Activated CD4-positive, alpha-beta T cell treated with anti-CD3 and anti-CD28 coated beads, Interleukin-2, amount 50 U/mL, for 16 hours (primary cell): ENCODE results near the gene TSPEAR.

ENCODE experiments used
- DNase-seq: peaks from one replicate; pipeline ENCODE4 v3.0.0-alpha.2; 2020

Gene TSPEAR

DNA sequence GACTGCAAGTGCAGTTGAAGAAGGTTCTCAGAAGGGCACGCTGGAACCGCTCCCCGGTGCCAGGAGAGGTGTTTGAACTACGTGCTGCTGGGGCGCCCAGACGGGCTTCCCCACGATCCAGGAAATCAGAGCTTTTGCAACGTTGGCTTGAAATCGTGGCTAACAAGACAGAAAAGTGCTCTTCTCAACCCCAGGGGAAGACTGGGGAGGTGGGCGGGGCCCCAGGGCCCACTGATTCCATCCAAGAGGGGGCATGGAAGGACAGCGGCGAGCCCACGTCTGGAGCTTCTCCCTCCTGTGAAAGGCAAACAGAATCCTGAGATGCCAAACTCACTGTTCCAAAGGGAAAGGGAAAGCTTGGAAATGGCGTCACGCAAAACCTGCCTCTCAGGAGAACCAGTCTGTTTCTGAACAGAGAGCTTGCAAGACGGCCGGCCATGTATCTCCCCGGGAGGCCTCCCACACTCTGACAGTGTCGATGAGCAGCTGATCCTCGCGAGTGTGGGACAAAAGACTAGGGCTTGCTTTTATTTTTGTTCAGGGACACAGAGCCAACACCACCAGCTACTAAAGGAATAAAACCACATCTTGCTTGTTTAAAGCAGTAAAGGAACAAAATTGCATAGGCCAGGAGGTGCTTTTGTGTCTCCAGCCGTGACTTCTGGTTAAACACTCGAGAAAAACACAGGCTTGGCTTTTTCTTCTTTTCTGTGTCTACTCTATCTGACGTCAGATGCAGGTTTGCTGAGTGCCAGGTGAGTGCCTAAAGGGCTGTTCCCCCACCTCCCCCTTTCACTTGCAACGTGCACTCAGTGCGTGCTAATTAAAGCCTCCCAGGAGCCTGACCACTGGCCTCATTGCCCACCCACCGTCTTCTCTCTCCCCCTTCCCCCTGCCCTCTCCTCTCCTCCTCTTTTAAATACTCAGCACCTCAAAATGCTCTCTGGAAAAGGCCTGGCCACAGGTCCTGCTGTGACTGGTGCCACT is 214.5 kb downstream of the TSPEAR start:
- DNase-seq = no peak

DNA sequence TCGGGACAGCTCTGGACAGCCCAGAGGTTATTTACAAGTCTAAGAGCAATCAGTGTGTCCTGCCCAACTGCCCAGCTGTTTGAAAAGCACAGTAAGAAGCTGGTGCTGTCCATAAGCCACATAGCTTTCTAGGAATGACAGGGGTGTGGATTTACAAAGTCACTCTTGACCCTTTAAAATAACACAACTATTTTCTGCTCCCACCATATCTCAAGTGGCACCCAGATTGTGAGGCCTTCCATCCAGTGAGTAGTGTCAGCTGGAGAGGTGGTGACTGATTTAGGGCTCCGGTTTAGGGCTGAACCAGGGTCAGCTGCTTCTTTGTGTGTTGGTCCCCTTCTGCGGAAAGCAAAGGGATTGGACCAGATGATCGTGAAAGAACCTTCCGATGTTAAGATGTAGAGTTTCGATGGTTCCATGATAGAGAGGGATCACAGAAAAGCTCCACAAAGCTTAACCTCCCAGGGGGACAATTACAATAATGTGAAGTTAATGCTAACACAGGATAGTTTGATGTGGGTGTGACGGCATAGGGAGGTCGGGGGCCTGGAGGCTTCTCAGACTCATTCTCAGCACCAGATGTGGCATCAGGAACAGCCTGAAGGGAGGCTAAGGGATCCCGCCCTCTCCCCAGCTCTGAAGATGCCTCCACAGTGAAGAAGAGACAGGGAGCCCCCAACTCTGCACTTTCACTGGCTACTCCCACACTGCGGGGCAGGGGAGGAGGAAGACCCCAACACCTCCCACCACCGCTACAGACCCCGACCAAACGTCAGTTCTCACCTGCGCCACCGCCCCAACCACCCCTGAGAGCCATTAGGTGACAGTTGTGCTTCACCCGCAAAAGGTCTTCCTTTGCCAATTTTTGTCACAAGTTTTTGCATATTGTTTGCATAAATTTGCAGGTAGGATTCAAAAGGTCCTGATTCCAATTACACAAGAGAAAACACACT is 215.5 kb downstream of the TSPEAR start:
- no peak for DNase-seq

DNA sequence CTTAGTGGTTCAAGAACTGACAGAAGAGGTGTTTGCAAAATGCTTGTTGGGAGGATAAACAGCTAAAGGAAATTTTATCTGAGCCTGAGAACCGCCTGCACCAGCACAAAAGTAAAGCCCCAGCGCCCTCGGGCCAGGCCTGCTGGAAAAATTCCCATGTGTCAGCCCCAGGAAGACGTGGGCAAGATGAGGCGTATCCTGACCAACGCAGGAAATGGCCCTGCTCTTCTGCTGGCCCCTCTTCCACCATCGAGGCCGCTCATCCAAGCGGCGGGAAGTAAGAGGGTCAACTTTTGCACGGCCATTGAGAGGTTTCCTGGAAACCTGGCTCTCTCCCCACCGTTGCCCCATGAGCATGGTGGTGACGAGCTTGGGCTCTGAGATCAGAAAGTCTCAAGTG is 216.4 kb downstream of the TSPEAR start:
- no peak for DNase-seq

DNA sequence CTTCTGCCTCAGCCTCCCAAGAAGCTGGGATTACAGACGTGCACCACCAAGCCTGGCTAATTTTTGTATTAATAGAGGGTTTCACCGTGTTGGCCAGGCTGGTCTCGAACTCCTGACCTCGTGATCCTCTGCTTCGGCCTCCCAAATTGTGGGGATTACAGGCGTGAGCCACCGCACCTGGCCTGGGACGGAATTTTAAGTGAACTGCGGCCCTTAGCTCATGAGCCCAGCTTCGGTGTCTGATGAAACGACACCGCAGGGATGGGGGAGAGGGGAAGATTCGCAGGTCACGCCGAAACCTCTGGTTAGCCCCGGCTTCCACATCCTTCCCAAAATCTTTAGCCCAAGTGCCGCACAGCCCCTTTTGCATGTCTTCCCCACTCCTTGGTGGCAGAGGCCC is 217.0 kb downstream of the TSPEAR start:
- no peak for DNase-seq

DNA sequence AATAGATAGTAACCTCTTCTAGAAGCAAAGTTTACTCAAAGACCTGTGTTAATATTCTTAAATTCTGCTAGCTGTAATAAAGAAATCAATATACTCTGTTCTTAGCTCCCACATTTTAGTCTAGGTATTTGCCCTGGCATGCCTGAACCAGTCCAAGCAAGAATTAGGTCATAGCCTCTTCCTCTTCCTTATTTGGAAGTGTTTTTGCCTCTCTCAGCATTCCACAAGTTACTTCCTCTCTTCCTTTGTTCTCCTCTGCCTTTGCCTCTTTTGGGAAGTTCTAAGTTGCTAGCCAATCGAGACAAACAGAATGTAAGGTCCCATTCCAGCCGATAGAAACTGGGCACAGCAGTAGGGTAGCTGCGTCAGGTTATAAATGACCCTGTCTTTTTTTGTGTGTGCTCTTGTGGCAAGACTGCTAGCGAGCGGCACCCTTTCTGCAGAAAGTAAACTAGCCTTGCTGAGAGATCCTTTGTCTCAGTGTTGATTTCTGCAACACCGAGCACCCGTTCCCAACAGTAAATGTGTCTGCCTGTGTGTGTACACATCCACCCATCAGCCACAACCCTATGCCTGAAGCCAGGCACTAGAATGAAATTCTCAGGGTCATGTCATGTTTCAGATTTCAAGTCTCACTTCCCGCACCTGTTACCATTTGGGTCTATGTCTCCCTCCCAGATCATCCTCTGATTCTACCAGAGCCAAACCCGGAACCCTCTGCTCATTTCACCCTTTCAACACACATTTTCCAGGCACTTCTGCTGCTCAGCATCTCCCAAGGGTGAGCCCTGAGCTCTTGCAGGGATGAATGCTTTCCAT is 218.6 kb downstream of the TSPEAR start:
- DNase-seq = no peak

DNA sequence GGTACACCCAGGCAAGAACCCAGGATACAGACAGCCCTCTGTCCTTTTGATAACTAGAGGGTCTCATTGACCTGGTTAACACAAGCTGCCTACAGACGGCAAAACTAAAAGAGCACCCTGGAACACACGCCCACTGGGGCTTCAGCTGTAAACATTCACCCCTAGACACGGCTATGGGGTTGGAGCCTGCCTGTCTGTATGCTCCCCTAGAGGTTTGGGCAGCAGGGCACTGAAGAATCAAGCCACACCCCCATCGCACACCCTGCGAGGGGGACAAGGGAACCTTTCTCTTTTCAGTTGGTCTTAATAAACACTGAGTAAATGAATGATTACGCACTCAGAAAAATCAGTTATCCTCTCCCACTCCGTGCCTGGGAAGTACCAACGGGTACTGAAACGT is 220.6 kb downstream of the TSPEAR start:
- DNase-seq = no peak

DNA sequence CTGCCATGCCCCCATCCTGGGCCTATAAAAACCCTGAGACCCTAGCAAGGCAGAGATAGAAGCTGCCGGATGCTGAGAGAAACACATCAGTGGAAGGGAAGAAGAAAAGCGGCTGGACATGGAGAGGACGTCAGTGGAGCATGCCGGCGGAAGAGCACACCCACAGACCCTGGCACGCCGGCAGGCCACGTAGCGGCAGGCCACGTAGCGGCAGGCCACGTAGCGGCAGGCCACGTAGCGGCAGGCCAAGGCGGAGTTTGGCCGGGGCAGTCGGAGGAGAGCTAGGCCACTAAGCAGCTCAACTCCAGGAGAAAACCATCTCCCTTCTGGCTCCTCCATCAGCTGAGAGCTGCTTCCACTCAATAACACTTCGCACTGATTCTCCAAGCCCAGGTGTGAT is 221.0 kb downstream of the TSPEAR start:
- no peak for DNase-seq

DNA sequence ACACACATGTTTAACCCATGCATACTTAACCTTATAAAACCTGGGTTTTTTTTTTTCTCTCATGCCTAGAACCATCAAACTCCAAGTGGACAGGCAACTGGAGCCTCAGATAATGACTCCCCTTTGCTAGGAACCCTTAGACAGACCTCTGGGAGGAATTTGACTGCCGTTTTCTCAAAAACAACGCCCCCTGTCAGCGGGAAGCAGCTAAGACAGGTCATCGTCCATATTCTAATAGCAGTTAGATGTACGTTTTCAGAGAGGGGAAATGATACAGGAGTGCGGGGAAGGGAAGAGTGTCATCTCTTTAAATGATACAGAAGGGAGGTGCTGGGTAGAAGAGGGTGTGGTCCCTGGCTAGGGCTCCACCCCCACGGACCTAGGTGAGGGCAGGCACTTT is 221.4 kb downstream of the TSPEAR start:
- DNase-seq = no peak

DNA sequence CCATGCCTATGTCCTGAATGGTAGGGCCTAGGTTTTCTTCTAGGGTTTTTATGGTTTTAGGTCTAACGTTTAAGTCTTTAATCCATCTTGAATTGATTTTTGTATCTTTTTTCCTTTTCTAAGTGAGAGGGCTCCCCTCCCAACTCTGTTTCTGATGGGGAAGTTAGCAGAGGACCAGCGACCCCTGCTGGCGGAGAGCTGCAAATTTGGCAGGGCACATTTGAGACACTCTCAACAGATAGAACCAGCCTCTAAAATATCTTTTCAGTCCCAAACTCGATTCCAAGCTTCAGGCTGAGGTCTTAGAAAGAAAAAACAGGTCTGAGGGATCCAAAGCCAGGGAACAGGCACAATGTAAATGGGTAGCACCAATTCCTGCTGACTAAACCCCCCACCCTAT is 223.5 kb downstream of the TSPEAR start:
- peak; percentile 46 for DNase-seq

DNA sequence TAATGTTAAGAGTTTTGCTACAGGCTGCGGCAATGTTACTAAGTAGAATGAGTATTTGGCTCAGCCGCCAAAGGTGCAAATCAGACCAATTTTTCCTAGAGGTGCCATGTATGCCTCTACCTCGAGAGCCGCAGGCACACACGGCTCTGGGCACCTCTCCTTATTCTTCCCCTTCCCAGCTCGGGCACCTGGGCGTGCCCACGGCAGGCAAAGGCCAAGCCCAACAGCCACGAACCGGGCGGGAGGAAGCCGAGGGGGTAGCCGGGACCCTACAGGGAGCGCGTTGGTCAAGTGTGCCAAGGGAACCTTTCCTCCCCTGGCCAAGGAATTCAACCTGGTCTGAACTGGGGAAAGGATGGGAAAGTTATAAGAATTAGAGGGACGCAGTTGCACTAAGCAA is 225.1 kb downstream of the TSPEAR start:
- no peak for DNase-seq

DNA sequence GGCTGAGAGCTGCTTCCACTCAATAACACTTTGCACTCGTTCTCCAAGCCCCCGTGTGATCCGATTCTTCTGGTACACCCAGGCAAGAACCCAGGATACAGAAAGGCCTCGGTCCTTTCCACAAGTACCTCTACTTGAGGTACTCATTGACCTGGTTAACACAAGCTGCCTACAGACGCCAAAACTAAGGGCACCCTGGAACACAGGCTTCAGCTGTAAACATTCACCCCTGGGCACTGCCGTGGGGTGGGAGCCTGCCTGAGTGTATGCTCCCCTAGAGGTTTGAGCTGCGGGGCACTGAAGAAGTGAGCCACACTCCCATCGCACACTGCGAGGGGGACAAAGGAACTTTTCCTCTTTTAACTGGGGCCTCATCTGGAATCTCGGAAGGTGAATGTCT is 225.6 kb downstream of the TSPEAR start:
- no peak for DNase-seq

DNA sequence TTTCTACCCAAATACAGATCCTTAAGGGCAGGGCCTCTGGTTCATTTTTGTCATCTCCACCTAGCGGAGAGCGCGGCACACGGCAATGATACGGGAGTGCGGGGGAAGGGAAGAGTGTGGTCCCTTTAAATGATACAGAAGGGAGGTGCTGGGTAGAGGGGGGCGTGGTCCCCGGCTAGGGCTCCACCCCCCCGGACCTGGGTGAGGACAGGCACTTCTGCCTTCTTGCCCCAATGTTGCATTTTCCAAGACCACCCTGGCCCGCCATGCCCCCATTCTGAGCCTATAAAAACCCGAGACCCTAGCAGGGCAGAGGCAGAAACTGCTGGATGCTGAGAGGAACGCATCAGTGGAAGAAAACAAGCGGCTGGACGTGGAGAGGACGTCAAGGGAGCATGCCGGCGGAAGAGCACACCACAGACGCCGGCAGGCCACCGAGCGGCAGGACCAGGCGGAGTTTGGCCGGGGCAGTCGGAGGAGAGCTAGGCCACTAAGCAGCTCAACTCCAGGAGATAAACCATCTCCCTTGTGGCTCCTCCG is 226.0 kb downstream of the TSPEAR start:
- DNase-seq = peak; percentile 36

DNA sequence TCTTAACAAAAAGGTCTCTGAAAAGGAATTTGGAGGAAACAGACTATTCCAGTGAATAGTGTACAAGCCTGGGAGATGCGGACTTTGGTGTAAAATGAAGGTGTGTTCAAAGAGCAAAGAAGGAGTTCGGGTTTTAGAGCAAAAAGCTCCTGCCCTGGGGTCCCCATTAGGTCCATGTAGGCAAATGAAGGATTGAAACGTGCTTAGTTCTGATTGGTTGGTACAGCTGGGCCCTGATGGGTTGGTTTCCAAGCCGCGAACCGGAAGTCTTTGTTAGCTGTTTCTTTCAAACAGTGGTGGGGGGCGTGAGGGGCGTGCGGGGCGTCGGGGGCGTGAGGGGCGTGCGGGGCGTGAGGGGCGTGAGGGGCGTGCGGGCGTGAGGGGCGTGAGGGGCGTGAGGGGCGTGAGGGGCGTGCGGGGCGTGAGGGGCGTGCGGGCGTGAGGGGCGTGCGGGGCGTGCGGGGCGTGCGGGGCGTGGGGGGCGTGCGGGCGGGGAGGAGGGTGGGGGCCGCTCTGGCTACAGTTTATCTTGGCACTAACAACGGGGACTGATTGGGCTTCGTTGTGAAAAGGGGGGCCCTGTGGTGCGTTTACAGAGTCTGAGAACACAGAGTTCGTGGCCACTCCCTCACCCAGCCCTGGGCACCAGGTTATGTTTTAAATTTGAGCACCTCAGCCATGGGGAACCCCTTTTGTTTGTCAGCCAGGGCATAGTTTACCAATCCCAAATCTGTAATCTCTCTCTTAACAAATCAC is 226.7 kb downstream of the TSPEAR start:
- DNase-seq = no peak

DNA sequence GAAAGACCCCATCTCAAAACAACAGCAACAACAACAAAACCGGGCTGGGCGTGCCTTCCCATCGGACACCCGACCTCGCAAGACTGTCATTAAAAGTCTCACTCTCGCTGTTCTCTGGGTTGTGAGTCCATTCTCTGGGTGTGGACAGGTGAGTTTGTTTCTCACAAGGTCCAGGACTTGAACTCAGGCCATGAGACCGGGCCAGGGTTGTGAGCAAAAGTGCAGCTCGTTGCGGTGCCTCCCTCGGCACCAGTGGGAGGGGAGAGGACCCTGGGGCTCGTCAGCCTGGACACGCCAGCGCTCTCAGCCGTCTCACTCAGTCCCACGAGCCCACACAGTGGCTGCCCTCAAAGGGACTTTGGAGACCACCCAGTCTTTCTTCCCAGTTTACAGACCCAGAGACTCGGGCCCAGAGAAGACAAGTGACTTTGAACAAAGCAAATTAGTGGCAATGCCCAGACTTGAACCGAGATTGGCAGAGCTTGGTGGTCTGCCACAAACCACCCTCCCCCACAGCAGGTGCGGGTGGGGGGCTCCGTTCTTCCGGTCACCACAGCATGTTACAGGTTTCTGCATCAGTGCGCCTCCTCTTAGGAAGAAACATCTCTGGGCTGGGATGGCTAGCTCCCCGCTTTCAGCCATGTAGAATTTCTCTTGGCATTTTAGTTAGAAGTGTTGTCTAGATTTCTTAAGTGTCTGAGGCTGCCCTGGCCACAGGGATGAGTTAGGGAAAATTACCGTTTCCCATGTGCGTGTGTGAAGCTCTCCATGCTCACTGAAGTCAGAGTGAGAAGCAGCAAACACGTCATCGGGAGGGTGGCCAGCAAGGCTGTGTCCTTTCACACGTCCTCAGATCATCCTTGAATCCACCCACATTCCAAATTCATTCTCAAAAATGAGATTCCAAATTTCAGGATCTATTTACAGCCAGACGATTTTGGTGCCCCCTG is 227.8 kb downstream of the TSPEAR start:
- DNase-seq = no peak

DNA sequence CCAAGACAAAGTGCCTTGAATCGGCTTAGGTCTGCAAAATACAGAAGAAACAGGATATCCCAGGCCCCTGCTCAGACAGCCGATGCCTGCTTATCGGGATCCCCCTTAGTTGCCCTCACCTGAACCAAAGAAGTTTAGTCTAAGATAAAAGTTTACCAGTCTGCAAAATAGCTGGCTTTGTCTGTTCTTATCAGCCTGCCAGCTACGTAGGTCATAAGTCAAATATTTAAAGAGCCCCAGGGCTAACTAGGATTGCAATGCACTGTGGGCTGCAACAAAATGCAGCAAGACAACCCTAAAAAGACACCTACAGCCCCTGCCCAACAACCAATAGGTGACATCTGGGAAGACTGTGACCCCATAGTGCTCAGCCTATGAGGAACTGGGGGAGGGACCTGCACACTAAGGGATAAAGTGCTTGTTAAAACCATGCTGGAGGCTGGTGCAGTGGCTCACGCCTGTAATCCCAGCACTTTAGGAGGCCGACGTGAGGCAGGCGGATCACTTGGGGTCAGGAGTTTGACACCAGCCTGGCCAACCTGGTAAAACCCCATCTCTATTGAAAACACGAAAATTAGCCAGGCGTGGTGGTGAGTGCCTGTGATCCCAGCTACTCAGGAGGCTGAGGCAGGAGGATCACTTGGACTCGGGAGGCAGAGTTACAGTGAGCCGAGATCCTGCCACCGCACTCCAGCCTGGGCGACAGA is 228.6 kb downstream of the TSPEAR start:
- no peak for DNase-seq

DNA sequence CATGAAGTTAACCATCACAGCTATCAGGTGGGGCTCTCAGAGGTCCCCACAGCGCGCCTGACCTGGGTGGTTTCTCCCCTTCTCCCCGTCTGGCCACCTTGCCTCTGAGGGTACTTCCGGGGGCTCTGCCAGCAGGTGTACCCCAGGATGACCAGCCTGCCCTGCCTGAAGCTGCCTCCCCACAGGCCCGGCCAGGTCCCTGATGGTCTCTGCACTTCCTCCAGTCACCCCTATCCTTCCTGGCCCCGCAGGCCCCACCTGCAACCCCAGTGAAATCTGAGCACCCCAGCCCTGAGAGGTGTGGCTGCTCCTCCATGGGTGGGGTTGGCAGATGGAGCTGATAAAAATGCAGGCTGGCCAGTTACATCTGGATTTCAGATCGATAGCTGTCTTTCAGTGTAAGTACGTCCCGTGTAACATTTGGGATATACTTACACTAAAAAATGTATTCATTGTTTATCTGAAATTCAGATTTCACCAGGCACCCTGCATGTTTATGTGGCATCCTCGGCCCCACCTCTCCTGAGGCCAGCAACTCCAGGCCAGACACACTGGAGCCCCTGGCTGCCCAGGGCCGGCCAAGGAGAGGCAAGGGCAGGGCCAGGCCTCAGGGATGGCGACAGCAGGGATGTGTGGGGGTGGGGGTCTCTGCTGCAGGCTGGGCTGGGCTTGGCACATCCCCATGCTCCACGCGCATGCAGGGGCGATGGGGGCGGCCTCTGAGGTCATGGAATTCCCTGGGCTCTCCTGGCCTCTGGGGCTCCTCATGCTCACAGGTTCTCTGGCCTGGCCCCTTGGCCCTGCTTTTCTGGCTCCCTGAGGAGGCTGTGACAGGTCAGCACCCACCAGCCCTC is 230.9 kb downstream of the TSPEAR start:
- DNase-seq = no peak

DNA sequence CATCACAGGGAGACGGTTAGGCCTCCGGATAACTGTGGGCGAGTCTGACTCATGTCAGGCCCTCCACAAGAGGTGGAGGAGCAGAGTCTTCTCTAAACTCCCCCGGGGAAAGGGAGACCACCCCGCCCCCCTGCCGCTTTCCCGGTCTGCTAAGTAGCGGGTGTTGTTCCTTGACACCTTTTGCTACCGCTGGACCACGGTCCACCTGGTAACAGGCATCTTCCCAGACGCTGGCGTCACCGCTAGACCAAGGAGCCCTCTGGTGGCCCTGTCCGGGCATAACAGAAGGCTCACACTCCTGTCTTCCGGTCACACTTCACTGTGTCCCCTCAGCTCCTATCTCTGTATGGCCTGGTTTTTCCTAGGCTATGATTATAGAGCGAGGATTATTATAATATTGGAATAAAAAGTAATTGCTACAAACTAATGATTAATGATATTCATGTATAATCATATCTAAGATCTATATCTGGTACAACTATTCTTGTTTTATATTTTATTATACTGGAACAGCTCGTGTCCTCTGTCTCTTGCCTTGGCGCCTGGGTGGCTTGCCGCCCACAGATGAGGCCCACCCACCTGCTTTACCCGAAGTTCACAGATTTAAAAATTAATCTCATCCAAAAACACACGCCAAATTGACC is 231.7 kb downstream of the TSPEAR start:
- DNase-seq = peak; percentile 49

DNA sequence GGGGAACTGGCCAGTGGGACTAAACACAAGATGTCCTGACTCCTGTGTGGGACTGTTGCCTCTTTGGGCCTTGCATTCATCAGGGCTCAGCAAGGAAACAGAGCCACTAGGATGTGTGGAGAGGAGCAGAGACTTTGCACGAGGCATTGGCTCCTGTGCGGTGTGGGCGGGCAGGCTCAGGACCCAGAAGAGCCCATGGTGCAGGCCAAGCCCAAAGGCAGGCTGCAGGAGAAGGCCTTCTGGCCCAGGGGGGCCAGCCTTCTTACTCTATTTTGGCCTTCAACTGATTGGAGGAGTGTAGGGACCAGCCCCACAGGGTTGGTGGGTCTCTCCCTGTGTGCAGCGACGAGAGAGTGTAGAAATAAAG is 232.6 kb downstream of the TSPEAR start:
- DNase-seq = no peak
